Uterus (tissue), 4 donors: ENCODE measurements around the gene SLC2A14. TPM values are rescaled to one million over a fixed set of nuclear protein-coding genes. Genes with fewer than 3 reads are reported as not detected.
"Not testable (repeated sequence)": the region's sequence is repeated elsewhere in the genome, so short reads cannot be mapped to it uniquely, and the experiment has no call there.

ENCODE experiments used
- DNase-seq, 2 donors: peaks; one replicate each; pipeline ENCODE4 v3.0.0-alpha.2; 2019 to 2020
- H3K27ac ChIP-seq, 2 donors: fragments of 200-600 bp; sonication (generic); 1 replicate in 1 of 2; 2 replicates in 1 of 2; pipeline ENCODE4 v1.5.1; 2016 to 2018
- H3K27me3 ChIP-seq, 2 donors: fragments of 200-600 bp; sonication (generic); one replicate each; pipeline ENCODE4 v1.5.1; 2018 to 2019; ENCODE audit warnings: control low read depth in 1 of 2
- H3K36me3 ChIP-seq, 2 donors: fragments of 200-600 bp; sonication (generic); one replicate each; pipeline ENCODE4 v1.5.1; 2019; ENCODE audit warnings: control low read depth in 1 of 2
- H3K4me1 ChIP-seq, 2 donors: fragments of 200-600 bp; sonication (generic); one replicate each; pipeline ENCODE4 v1.5.1; 2018 to 2019; ENCODE audit warnings: control low read depth in 1 of 2
- H3K4me3 ChIP-seq, 2 donors: fragments of 200-600 bp; sonication (generic); 1 replicate in 1 of 2; 2 replicates in 1 of 2; pipeline ENCODE4 v1.5.1; 2018 to 2019; ENCODE audit warnings: mild to moderate bottlenecking in 1 of 2
- H3K9me3 ChIP-seq, 2 donors: fragments of 200-600 bp; sonication (generic); one replicate each; pipeline ENCODE4 v1.5.1; 2019; ENCODE audit warnings: control low read depth in 1 of 2
- POLR2A ChIP-seq, 2 donors: fragments of 450-650 bp; IDR thresholded peaks; one replicate each; pipeline ENCODE4 v1.6.1; 2016; ENCODE audit warnings: antibody characterized with exemption in 2 of 2, mild to moderate bottlenecking in 1 of 2, moderate library complexity in 1 of 2
- intact Hi-C: fragments of 100-400 bp; cut with DNase I; formaldehyde crosslinking; loops from one replicate; pipeline ENCODE4 v1.15.1; 2023; ENCODE audit warnings: low total_unique reads
- total RNA-seq, 4 donors: library from RNA; depleted of rRNA in 3 of 4; stranded (reverse); fragments of >200 nt in 3 of 4; gene quantifications; one replicate each; pipeline versions ENCODE4 v1.1.0 to v1.2.4, GENCODE V29; 2014 to 2023
- TF ChIP-seq, protein P1 (sequence below), 4 experiments: fragments of 200-600 bp in 2 of 4; fragments of 450-650 bp in 2 of 4; sonication (generic) in 2 of 4; IDR thresholded peaks; one replicate each; pipeline ENCODE4 v1.5.1; 2016 to 2019; ENCODE audit warnings: antibody characterized with exemption in 4 of 4, mild to moderate bottlenecking in 2 of 4, moderate library complexity in 1 of 4
- donor health status: DM: yes; HTN: yes; CAD: no.

Gene SLC2A14
- total RNA-seq, 4 donors from 2014 or later = 0.90 to 1.2 TPM; not detected in 2

DNA sequence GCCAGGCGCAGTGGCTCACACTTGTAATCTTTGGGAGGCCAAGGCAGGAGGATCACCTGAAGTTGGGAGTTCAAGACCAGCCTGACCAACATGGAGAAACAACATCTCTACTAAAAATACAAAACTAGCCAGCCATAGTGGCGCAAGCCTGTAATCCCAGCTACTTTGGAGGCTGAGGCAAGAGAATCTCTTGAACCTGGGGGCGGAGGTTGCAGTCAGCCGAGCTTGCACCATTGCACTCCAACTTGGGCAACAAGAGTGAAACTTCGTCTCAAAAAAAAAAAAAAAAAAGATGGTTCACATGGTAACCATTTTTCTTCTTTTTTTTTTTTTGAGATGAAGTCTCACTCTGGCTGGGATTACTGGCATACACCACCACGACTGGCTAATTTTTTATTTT lies 35.3 kb downstream of the SLC2A14 start:
- Histone ChIP-seq H3K36me3 (no peaks in the 10 kb centered on the region), H3K27ac (no peak overlapping the region), H3K9me3 (no peaks in the 10 kb centered on the region), H3K27me3 (no peaks in the 10 kb centered on the region), H3K4me1 (no peaks in the 10 kb centered on the region), H3K4me3 (no peak overlapping the region)
- TF ChIP-seq, protein P1, sequence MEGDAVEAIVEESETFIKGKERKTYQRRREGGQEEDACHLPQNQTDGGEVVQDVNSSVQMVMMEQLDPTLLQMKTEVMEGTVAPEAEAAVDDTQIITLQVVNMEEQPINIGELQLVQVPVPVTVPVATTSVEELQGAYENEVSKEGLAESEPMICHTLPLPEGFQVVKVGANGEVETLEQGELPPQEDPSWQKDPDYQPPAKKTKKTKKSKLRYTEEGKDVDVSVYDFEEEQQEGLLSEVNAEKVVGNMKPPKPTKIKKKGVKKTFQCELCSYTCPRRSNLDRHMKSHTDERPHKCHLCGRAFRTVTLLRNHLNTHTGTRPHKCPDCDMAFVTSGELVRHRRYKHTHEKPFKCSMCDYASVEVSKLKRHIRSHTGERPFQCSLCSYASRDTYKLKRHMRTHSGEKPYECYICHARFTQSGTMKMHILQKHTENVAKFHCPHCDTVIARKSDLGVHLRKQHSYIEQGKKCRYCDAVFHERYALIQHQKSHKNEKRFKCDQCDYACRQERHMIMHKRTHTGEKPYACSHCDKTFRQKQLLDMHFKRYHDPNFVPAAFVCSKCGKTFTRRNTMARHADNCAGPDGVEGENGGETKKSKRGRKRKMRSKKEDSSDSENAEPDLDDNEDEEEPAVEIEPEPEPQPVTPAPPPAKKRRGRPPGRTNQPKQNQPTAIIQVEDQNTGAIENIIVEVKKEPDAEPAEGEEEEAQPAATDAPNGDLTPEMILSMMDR (IDR thresholded peaks at IDR 0.05) = no peak
- TF ChIP-seq POLR2A (IDR thresholded peaks at IDR 0.05) = no peak
- intact Hi-C loops = no loop called here
- DNase-seq = no peak

DNA sequence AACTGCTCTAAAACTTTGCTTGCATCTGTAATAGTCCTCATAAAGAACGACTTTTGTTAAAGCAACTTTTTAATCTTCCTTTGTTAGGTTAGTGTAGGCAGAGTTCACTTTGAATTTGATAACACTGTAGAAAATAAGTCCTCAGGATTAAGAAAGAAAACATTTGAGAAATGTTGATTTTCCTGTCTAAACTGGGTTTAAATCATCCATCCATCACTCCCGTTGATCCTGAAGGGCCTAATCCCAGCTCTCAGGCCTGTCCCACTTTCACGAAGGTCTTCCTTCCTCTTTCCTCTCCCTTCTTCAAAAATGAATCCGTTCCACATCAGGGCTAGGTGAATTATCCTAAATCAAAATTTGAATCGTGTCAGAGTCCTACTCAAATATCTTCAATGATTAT lies 36.9 kb downstream of the SLC2A14 start:
- no peaks in the 10 kb centered on the region for H3K9me3 ChIP-seq
- no peak overlapping the region for H3K4me3 ChIP-seq
- H3K36me3 ChIP-seq = no peaks in the 10 kb centered on the region
- no peak for DNase-seq
- no peak for TF ChIP-seq POLR2A (IDR thresholded peaks at IDR 0.05)
- TF ChIP-seq, protein P1 (IDR thresholded peaks at IDR 0.05) = no peak
- H3K4me1 ChIP-seq = no peaks in the 10 kb centered on the region
- H3K27ac ChIP-seq = no peak overlapping the region
- intact Hi-C loops = no loop called here
- H3K27me3 ChIP-seq = no peaks in the 10 kb centered on the region

DNA sequence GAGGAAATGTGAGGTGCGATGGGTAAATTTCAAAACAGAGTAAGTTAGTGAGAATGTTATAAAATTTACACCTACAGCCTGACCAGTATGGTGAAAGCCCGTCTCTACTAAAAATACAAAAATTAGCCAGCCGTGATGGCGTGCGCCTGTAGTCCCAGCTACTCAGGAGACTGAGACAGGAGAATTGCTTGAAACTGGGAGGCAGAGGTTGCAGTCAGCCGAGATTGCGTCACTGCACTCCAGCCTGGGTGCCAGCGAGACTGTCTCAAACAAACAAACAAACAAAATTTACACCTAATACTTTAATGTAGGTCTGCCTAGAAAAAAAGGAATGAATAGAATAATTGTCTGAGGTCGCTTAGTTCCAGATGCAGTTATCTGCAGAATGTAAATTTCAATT lies 37.6 kb downstream of the SLC2A14 start:
- intact Hi-C loops = no loop called here
- Histone ChIP-seq H3K9me3 (no peaks in the 10 kb centered on the region), H3K4me1 (no peaks in the 10 kb centered on the region), H3K4me3 (no peak overlapping the region), H3K27ac (no peak overlapping the region), H3K27me3 (no peaks in the 10 kb centered on the region), H3K36me3 (no peaks in the 10 kb centered on the region)
- TF ChIP-seq POLR2A (IDR thresholded peaks at IDR 0.05) = no peak
- TF ChIP-seq, protein P1 (IDR thresholded peaks at IDR 0.05) = no peak
- DNase-seq = no peak

DNA sequence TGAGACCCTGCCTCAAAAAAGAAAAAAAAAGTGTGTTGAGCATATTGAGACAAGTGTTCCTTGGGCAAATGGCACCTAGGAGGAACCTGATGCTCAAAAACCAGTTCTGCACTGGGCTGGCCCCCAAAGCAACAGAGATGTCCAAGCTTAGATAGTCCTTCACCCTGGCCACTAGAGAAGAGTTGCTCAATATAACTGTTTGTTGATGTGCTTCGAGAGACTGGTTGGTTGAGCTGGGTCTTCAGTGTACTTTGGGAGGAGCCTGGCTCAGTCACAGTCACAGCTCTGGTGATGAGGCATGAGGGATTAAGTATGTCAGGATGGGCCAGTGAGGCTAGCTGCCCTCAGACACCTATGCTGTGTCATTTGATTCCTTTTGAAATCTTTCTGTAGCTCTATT lies 38.0 kb downstream of the SLC2A14 start:
- no peak for TF ChIP-seq POLR2A (IDR thresholded peaks at IDR 0.05)
- TF ChIP-seq, protein P1 (IDR thresholded peaks at IDR 0.05) = no peak
- Histone ChIP-seq H3K9me3 (no peaks in the 10 kb centered on the region), H3K4me1 (no peaks in the 10 kb centered on the region), H3K4me3 (no peak overlapping the region), H3K27ac (no peak overlapping the region), H3K27me3 (no peaks in the 10 kb centered on the region), H3K36me3 (no peaks in the 10 kb centered on the region)
- no peak for DNase-seq
- intact Hi-C loops = no loop called here

DNA sequence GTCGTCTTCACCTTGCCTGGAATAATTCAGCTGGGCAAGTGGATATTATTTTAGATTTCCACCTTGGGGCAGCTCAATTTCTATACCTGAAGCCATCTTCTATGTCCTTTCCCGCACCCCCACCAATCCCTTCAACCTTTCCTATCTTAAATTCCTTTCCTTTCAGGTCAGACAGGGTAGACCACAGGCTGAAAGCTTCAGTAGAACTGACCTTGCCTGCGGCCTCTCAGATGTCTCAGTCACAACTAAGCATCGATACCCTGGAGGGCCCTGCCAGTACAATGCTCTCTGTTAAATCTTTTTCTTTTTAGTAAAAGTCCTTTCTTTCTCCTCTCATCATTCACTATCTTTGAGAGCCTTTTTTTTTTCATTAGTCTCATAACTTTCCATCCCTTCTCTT lies 38.9 kb downstream of the SLC2A14 start:
- DNase-seq = no peak
- Histone ChIP-seq H3K27me3 (no peaks in the 10 kb centered on the region), H3K27ac (no peak overlapping the region), H3K36me3 (no peaks in the 10 kb centered on the region), H3K4me1 (no peaks in the 10 kb centered on the region), H3K4me3 (no peak overlapping the region), H3K9me3 (no peaks in the 10 kb centered on the region)
- intact Hi-C loops = no loop called here
- TF ChIP-seq, protein P1 (IDR thresholded peaks at IDR 0.05) = no peak
- no peak for TF ChIP-seq POLR2A (IDR thresholded peaks at IDR 0.05)

DNA sequence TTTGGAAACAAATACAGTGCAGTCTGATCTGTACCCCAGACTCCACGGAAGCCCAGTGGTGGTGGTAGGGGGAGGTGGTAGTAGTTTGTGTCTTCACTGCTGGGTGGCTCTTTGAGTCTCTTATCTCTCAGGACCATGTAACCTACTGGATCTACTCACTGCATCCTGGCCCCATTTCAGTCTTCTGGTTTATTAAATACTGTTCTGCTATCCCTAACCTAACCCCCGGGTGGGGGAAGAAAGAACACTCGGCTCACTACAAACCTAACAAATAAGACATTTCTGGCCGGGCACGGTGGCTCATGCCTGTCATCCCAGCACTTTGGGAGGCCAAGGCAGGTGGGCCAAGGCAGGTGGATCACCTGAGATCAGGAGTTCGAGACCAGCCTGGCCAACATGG lies 39.5 kb downstream of the SLC2A14 start:
- H3K4me1 ChIP-seq, H3K9me3 ChIP-seq, H3K36me3 ChIP-seq, H3K27me3 ChIP-seq, H3K4me3 ChIP-seq, DNase-seq, H3K27ac ChIP-seq, intact Hi-C loops: not testable (repeated sequence)
